GM18867 (cell line): ENCODE measurements around the gene PLD1.
"Not testable (repeated sequence)": the region's sequence is repeated elsewhere in the genome, so short reads cannot be mapped to it uniquely, and the experiment has no call there.

Experiments used
- ATAC-seq: cut with Tn5 transposase; IDR thresholded peaks from one replicate; pipeline ENCODE4 v1.9.1; 2021; ENCODE audit warnings: mild to moderate bottlenecking, moderate library complexity; ENCODE audit not compliant: unreplicated experiment

PLD1 gene

GRCh38 chr3:171566803-171567422, 243.4 kb downstream of the PLD1 start:
- ATAC-seq, result peak; percentile 44

DNA sequence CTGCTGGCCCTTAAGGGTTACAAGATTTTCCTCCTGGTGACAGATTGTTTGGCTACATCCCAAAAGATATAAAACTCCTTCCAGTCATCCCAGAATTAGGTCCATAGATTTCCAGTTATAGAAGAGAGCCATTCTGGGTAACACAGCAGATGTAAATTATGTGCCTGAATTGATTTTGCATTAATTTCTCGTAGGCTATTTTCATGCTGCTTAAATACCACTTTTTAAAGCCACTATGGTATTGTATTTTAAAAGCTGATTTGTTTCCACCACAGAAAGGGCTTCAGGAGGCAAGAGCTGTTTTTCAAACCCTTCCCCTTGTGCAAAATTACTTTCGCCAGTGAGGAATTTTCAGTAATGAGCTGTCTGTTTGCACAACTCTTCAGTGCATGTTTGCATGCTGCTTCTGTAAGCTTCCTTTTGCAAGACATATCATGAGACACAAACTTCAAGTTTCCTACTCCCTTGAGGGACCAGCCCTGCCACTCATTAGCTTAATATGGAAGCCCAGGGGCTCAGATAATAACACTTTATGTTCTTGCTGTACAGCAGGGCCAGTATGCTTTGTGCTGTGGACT, 244.7 kb downstream of the PLD1 start:
- ATAC-seq, result no peak

DNA sequence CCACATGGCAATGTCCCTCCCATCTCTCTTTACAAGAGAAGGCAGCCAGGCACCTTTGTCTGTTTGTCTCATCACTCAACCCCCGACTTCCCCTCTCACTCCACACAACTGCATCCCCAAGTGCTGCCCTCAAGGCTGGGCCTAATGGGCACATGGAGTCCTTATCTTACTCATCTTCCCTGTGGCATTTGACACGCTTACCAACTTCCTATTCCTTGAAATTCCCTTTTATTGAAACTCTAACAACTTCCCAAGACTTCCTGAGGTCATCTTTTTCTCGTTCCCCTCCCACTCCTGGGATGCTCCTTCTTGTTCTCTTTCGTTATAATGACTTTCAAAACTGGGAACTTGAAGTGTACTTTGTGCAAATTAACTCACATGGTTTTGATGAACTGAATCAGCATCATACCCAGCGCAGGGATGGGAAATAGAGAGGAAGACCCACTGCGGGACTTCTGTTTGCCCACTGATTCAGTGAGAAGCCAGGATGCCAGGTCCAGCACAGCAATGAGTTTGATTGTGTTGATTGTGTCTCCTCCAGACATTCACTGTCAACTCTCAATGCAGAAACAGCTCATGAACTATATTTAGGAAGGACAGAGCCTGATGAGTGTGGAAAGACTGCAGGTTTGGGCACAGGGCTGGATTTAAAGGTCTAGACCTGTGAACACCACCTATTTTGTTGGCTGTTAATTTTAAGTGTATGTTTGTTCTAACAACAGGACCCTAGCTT, 245.4 kb downstream of the PLD1 start:
- no peak for ATAC-seq

DNA sequence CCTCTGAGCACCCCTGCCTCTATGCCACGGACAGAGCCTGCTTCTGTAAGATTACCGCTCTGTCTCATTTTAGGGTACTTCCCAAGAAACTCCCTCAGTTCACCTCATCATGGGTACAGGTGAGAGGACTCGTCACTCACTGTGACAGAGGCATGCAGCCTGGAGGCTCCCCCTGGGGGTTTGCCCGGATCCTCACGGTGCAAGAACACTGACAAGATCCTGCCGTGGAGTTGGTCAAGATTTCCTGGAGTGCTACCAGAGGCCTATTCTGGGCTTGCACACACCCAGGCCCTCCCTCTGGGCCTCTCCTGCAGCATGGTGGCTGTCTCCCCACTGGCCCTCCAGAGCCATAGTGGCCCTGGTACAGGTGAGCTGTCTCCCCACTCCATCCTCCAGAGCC, 247.0 kb downstream of the PLD1 start:
- no peak for ATAC-seq

- not testable (repeated sequence) for ATAC-seq
These were observed 247.8 kb downstream of the PLD1 start for GRCh38 chr3:171562459-171562858.

DNA sequence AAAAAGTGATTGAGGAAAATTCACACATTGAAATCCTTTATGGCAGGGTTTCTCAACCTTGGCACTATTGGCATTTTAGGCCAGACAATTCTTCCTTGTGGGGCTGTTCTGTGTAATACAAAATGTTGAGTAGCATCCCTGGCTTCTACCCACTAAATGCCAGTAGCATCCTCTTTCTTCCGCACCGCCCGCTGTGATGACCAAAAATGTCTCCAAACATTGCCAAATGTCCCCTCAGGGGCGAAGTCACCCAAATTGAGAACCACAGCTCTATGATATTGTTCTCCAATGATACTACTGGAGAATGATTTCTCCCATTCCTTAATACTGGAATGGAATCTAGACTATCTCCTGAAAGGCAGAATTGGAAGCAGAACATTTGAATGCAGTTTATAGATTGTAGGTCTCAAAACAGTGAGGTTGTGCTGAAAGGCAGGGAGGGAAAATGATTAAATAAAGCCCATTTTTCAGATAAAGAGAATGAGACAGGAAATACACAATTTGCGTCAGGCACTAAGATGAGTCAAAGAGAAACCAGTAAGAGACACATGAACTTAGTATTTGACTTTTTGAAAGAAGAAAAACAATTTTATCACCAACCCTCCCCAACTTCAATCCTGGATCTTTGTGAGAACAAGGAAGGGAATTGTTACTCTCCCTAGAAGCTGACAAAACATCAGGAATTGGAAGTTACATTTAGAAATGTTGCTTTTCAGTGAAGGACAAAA, 248.5 kb downstream of the PLD1 start:
- ATAC-seq, result no peak

GRCh38 chr3:171559586-171559985, 250.7 kb downstream of the PLD1 start:
- ATAC-seq, result no peak

DNA sequence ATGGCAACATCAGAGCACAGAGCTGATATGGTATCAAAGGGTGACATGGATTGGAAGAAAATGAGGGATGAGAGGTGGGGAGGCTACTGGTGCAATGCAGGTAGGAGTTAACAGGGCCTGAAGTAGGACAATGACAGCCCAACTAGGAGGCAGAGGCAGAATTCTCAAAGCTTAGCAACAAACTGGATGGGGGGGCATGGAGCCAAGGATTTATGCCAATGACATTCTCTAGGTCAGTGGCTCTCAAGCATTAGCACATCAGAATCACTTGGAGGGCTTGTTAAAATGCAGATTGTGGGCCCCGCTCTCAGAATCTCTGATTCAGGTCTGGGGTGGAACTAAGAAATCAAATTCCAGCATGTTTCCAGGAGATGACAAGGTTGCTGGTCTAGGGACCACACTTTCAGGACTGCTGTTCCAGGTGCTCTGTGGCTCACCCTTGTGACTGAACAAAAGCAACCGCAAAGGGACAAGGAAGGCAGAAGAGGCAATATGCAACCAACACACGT, 252.0 kb downstream of the PLD1 start:
- ATAC-seq, result no peak

DNA sequence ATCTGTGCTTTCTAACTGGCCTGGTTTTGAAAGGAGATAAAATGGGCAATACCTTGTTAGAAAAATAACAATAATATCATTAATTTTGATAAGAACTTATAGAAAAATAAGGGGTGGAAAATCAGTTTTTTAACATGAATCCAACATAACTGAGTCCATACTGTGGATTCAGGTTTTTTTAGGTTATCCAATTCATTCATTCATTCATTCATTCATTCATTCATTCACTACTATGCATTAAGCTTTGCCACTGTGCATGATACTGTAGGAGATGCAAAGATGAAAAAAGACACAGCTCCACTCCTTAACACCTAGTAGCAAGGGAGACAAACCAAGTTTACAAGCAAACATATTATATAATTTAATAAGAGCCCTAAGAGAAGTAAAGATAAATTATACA, 253.1 kb downstream of the PLD1 start:
- no peak for ATAC-seq

GRCh38 chr3:171556574-171557145, 253.6 kb downstream of the PLD1 start:
- no peak for ATAC-seq

DNA sequence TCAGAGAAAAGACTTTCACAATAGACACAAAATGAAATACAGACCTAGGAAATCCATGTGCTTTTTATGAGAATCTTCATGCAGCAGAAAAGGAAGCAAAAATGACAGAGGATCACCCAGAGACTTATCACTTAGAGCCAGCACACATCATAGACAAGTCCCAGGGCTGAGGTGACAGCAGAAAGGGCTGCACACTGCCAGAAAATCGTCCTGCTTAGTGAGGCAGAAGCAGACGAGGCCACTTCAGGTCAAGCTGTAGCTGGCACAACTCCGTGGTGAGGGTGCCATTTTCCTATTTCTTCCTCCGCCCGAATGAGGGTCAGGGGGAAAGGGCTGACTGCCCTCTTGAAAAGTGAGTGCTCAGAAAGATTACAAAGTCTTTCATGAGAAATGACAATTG, 254.1 kb downstream of the PLD1 start:
- no peak for ATAC-seq

DNA sequence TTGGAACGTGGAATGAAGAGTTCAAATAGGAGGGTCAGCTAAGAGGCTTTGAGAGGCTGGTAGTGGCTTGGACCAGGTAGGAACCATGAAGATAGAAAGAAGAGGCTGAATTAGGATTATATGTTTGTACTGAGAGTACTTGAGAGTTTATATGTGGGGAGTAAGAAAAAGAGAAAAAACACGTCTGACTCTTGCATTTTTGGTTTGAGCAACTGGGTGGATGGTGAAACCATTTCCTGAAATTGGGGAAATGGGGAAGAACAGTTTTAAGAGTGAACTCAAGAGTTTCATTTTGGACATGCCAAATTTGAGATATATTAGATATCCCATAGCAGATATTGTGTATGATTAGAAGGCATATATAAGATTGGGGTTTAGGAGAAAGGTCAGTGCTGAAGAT, 257.2 kb downstream of the PLD1 start:
- no peak for ATAC-seq

DNA sequence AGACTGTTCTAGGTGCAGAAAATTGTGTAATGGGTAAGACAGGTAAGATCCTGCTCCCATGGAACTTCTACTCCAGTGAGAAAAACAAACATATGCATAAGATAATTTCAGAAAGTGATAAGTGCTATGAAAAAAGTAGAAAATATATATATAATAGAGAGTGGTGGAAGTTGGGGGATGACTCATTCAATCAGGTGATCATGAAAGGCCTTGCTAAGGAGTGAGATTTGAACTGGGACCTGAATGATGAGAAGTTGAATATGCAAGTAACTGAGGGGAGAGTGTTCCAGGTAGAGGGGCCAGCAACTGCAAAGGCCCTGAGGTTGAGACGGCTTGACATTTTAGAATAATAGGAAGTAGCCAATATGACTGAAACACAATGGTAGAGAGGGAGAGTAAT, 257.8 kb downstream of the PLD1 start:
- no peak for ATAC-seq

- ATAC-seq, result no peak
These were observed 259.0 kb downstream of the PLD1 start for GRCh38 chr3:171551296-171551695.
